IMR-90 (cell line): Measurements from ENCODE around the gene TEAD2. TPM values are rescaled to one million over a fixed set of nuclear protein-coding genes. Genes with fewer than 3 reads are reported as not detected.

Source experiments
- ATAC-seq: fragments of 200-7000 bp; cut with Tn5 transposase; 2 replicates; pipeline ENCODE4 v1.9.1; 2020; ENCODE audit warnings: low read depth, mild to moderate bottlenecking, moderate library complexity
- BruUV-seq: library from RNA; stranded (reverse); fragments of 400-500 nt; replicated peaks from 2 replicates; lab custom pipeline; 2021; lab: Mats Ljungman, UMichigan
- CTCF ChIA-PET: fragments of 300-600 bp; formaldehyde crosslinking; extraction: SDS; loops from one replicate; lab custom pipeline; 2021; ENCODE audit warnings: antibody characterized with exemption; lab: Yijun Ruan, JAX
- POLR2A ChIA-PET: fragments of 300-600 bp; sonication (Branson Sonifier 250); formaldehyde crosslinking; loops from one replicate; lab custom pipeline; 2022; ENCODE audit warnings: antibody characterized with exemption; ENCODE audit not compliant: unreplicated experiment; lab: Charles Lee
- DNase-seq: peaks from one replicate; pipeline ENCODE4 v3.0.0; 2013
- H2AFZ ChIP-seq: replicated peaks from 2 replicates; pipeline ENCODE3; 2013; ENCODE audit warnings: low read length, mild to moderate bottlenecking; ENCODE audit not compliant: poor library complexity
- H2AK5ac ChIP-seq: 2 replicates; pipeline ENCODE4 v1.6.1; 2013; ENCODE audit warnings: low read depth, low read length, inconsistent platforms
- H2AK9ac ChIP-seq: replicated peaks from 2 replicates; pipeline ENCODE3; 2013; ENCODE audit warnings: mild to moderate bottlenecking, low read depth, low read length, moderate library complexity; ENCODE audit not compliant: poor library complexity
- H2BK120ac ChIP-seq: 2 replicates; pipeline ENCODE4 v1.6.1; 2013; ENCODE audit warnings: low read depth, low read length, inconsistent platforms
- H2BK15ac ChIP-seq: 3 replicates; pipeline ENCODE4 v1.6.1; 2013; ENCODE audit warnings: low read depth, low read length, inconsistent platforms
- H2BK20ac ChIP-seq: 2 replicates; pipeline ENCODE4 v1.6.1; 2013; ENCODE audit warnings: low read depth, mild to moderate bottlenecking, inconsistent platforms, low read length, moderate library complexity
- H2BK5ac ChIP-seq: 2 replicates; pipeline ENCODE4 v1.6.1; 2013; ENCODE audit warnings: mild to moderate bottlenecking, low read depth, low read length, inconsistent platforms; ENCODE audit not compliant: poor library complexity, severe bottlenecking
- H3K14ac ChIP-seq: replicated peaks from 2 replicates; pipeline ENCODE4 v1.6.1; 2013; ENCODE audit warnings: low read depth, low read length, inconsistent platforms
- H3K18ac ChIP-seq: 2 replicates; pipeline ENCODE4 v1.6.1; 2013; ENCODE audit warnings: low read depth, low read length, control low read depth
- H3K23ac ChIP-seq: 2 replicates; pipeline ENCODE4 v1.6.1; 2013; ENCODE audit warnings: low read depth, low read length, inconsistent platforms
- H3K27ac ChIP-seq: 2 replicates; pipeline ENCODE4 v1.5.1; 2013; ENCODE audit warnings: mild to moderate bottlenecking, control low read depth, low read length; ENCODE audit not compliant: insufficient read depth
- H3K27me3 ChIP-seq: 2 replicates; pipeline ENCODE4 v1.6.1; 2013; ENCODE audit warnings: low read length; ENCODE audit not compliant: control insufficient read depth, insufficient read depth
- H3K36me3 ChIP-seq: 2 replicates; pipeline ENCODE4 v1.6.1; 2013; ENCODE audit warnings: low read length, mixed read lengths; ENCODE audit not compliant: control insufficient read depth, insufficient read depth
- H3K4ac ChIP-seq: 2 replicates; pipeline ENCODE4 v1.6.1; 2013; ENCODE audit warnings: low read depth, low read length, inconsistent platforms
- H3K4me1 ChIP-seq: 2 replicates; pipeline ENCODE4 v1.6.1; 2013; ENCODE audit warnings: low read length, mixed read lengths; ENCODE audit not compliant: control insufficient read depth, insufficient read depth
- H3K4me2 ChIP-seq: 2 replicates; pipeline ENCODE4 v1.6.1; 2013; ENCODE audit warnings: low read depth, mild to moderate bottlenecking, control low read depth, low read length, moderate library complexity
- H3K4me3 ChIP-seq: 2 replicates; pipeline ENCODE4 v1.5.1; 2013; ENCODE audit warnings: low read depth, mild to moderate bottlenecking, control low read depth, low read length, moderate library complexity; ENCODE audit not compliant: insufficient read depth
- H3K56ac ChIP-seq: 2 replicates; pipeline ENCODE4 v1.6.1; 2013; ENCODE audit warnings: low read length, inconsistent platforms; ENCODE audit not compliant: insufficient read depth; ENCODE audit errors: extremely low read depth
- H3K79me1 ChIP-seq, 2 experiments: 2 replicates each; pipeline ENCODE4 v1.6.1; 2013; ENCODE audit warnings: low read length in 2 of 2, inconsistent platforms in 1 of 2, low read depth in 1 of 2
- H3K9ac ChIP-seq: 2 replicates; pipeline ENCODE4 v1.6.1; 2013; ENCODE audit warnings: low read depth, low read length, control low read depth
- H3K9me1 ChIP-seq: 2 replicates; pipeline ENCODE4 v1.6.1; 2013; ENCODE audit warnings: low read length, inconsistent platforms; ENCODE audit not compliant: insufficient read depth
- H3K9me3 ChIP-seq: 2 replicates; pipeline ENCODE4 v1.6.1; 2013; ENCODE audit warnings: low read length; ENCODE audit not compliant: control insufficient read depth, insufficient read depth
- H4K20me1 ChIP-seq: 2 replicates; pipeline ENCODE4 v1.6.1; 2013; ENCODE audit warnings: low read length, inconsistent platforms; ENCODE audit not compliant: insufficient read depth
- H4K5ac ChIP-seq: 2 replicates; pipeline ENCODE4 v1.6.1; 2013; ENCODE audit warnings: mild to moderate bottlenecking, low read depth, low read length, control low read depth
- H4K8ac ChIP-seq, 2 experiments: 2 replicates each; pipeline ENCODE4 v1.6.1; 2013; ENCODE audit warnings: low read depth in 2 of 2, low read length in 2 of 2, control low read depth in 1 of 2, inconsistent platforms in 1 of 2
- H4K91ac ChIP-seq: 2 replicates; pipeline ENCODE4 v1.6.1; 2013; ENCODE audit warnings: low read depth, low read length, inconsistent platforms; ENCODE audit not compliant: insufficient read depth
- CEBPB ChIP-seq: IDR thresholded peaks from 2 replicates; pipeline ENCODE4 v1.6.1; 2012; ENCODE audit warnings: low read depth, low read length, improper control_type of control experiment
- CHD1 ChIP-seq: IDR thresholded peaks from 2 replicates; pipeline ENCODE4 v1.6.1; 2012; ENCODE audit warnings: low read depth, low read length, improper control_type of control experiment
- CTCF ChIP-seq: conservative IDR thresholded peaks from 2 replicates; pipeline ENCODE4 v1.5.1; 2012; ENCODE audit warnings: mild to moderate bottlenecking, low read depth, low read length, improper control_type of control experiment
- ELK1 ChIP-seq: fragments of 150-350 bp; IDR thresholded peaks from 2 replicates; pipeline ENCODE4 v1.6.1; 2016; ENCODE audit warnings: low read depth, mild to moderate bottlenecking, low read length, moderate library complexity, borderline replicate concordance
- FOS ChIP-seq: fragments of 150-350 bp; IDR thresholded peaks from 2 replicates; pipeline ENCODE4 v1.6.1; 2016; ENCODE audit warnings: low read depth, low read length
- MAZ ChIP-seq: IDR thresholded peaks from 2 replicates; pipeline ENCODE4 v1.6.1; 2012; ENCODE audit warnings: low read depth, mild to moderate bottlenecking, low read length, improper control_type of control experiment, moderate library complexity, borderline replicate concordance
- MXI1 ChIP-seq: IDR thresholded peaks from 2 replicates; pipeline ENCODE4 v1.6.1; 2012; ENCODE audit warnings: low read depth, mild to moderate bottlenecking, low read length, moderate library complexity, borderline replicate concordance
- NFE2L2 ChIP-seq: fragments of 150-350 bp; IDR thresholded peaks from 2 replicates; pipeline ENCODE4 v1.6.1; 2016; ENCODE audit warnings: low read depth, mild to moderate bottlenecking, low read length
- POLR2A ChIP-seq: IDR thresholded peaks from 2 replicates; pipeline ENCODE4 v1.6.1; 2012; ENCODE audit warnings: mild to moderate bottlenecking, low read depth, low read length
- RAD21 ChIP-seq: IDR thresholded peaks from 2 replicates; pipeline ENCODE4 v1.6.1; 2012; ENCODE audit warnings: low read length, improper control_type of control experiment
- RFX5 ChIP-seq: IDR thresholded peaks from 2 replicates; pipeline ENCODE4 v1.8.0; 2012; ENCODE audit warnings: low read depth, mild to moderate bottlenecking, low read length, moderate library complexity
- SMC3 ChIP-seq: fragments of 150-350 bp; IDR thresholded peaks from 2 replicates; pipeline ENCODE4 v1.6.1; 2016; ENCODE audit warnings: low read depth, mild to moderate bottlenecking, antibody characterized with exemption, low read length, moderate library complexity
- USF2 ChIP-seq: fragments of 150-350 bp; IDR thresholded peaks from 2 replicates; pipeline ENCODE4 v1.6.1; 2017; ENCODE audit warnings: mild to moderate bottlenecking, antibody characterized with exemption, low read length, low read depth
- WGBS, 2 experiments: methylation state at CpG; one replicate each; pipeline versions ENCODE4 v1.1.5 to v1.1.7; 2013; ENCODE audit warnings: missing lambda C conversion rate in 2 of 2; ENCODE audit not compliant: insufficient read length in 1 of 2; ENCODE audit errors: extremely low coverage in 2 of 2; 5-methylcytosine and 5-hydroxymethylcytosine counted together
- dilution Hi-C: fragments of 300-500 bp; cut with HindIII; formaldehyde crosslinking; loops from one replicate; pipeline ENCODE4 v1.14.3; 2018; ENCODE audit warnings: low sequenced_read_pairs; ENCODE audit not compliant: unreplicated experiment
- in situ Hi-C: fragments of 300-500 bp; cut with MboI; formaldehyde crosslinking; loops from 3 replicates; pipeline ENCODE4 v1.14.3; 2019; ENCODE audit warnings: low sequenced_read_pairs, inconsistent platforms, mixed read lengths
- intact Hi-C: fragments of 100-400 bp; cut with micrococcal nuclease; formaldehyde crosslinking; loops from 2 replicates; pipeline ENCODE4 v1.10.0; 2022
- polyA plus RNA-seq, 3 experiments: library from polyadenylated mRNA; depleted of rRNA; stranded (reverse); fragments of >200 nt; gene quantifications; 2 replicates each; pipeline ENCODE4 v1.2.3, GENCODE V29; 2012; ENCODE audit warnings: low replicate concordance in 1 of 3
- total RNA-seq: library from RNA; depleted of rRNA; stranded (reverse); fragments of >200 nt; gene quantifications from 2 replicates; pipeline ENCODE4 v1.2.3, GENCODE V29; 2012

Gene TEAD2
- total and polyA plus RNA-seq, 2 of the 4 experiments (the other 2 are of a cell fraction) = 30.8 to 33.6 TPM

GRCh38 chr19:49390131-49390928 is 28.1 kb upstream of the TEAD2 start (continued):
- TF ChIP-seq RAD21 = no peak

- Histone ChIP-seq H3K4ac (no peak overlapping the region), H4K91ac (no peak overlapping the region), H3K18ac (no peak overlapping the region), H3K4me1 (no peaks in the 10 kb centered on the region), H2BK120ac (no peak overlapping the region), H3K79me1 (no peaks in the 10 kb centered on the region), H3K9me3 (no peaks in the 10 kb centered on the region), H4K20me1 (no peaks in the 10 kb centered on the region), H2AK9ac (no peak overlapping the region), H4K5ac (no peak overlapping the region), H3K36me3 (no peaks in the 10 kb centered on the region), H3K27me3 (peaks cover 28% of the 10 kb centered on the region), H2BK5ac (no peak overlapping the region), H3K23ac (no peak overlapping the region), H3K4me2 (no peak overlapping the region), H3K56ac (no peak overlapping the region), H2BK20ac (no peak overlapping the region), H3K4me3 (no peak overlapping the region), H3K27ac (no peak overlapping the region), H3K9me1 (no peaks in the 10 kb centered on the region), H2AFZ (no peak overlapping the region), H3K14ac (no peak overlapping the region), H2AK5ac (no peak overlapping the region), H2BK15ac (no peak overlapping the region), H4K8ac (no peak overlapping the region), H3K9ac (no peak overlapping the region)
- dilution Hi-C loops (no loop called here), intact Hi-C loops (no loop called here), in situ Hi-C loops (no loop called here)
- no TSS peak for BruUV-seq
- WGBS, 2 experiments = no CpG with 5 or more reads among the region's 20 CpGs
- DNase-seq (no peak), ATAC-seq (no peak)
- ChIA-PET CTCF (no interaction called here), POLR2A (no interaction called here)
- no peak for TF ChIP-seq CEBPB
- TF ChIP-seq CHD1 = no peak
- no peak for TF ChIP-seq CTCF
- TF ChIP-seq MAZ = no peak
- TF ChIP-seq POLR2A = no peak
- TF ChIP-seq SMC3 = no peak
- no peak for TF ChIP-seq RAD21
- no peak for TF ChIP-seq USF2
- no peak for TF ChIP-seq ELK1
- TF ChIP-seq MXI1 = no peak
- no peak for TF ChIP-seq FOS
- no peak for TF ChIP-seq RFX5
- no peak for TF ChIP-seq NFE2L2
Measured at GRCh38 chr19:49389406-49389805, 27.2 kb upstream of the TEAD2 start.
